ENCODE data around the gene RHOBTB3. TPM values are rescaled to one million over a fixed set of nuclear protein-coding genes. Genes with fewer than 3 reads are reported as not detected.
A peak's percentile ranks its signal among the peaks of the same experiment; 100 is the strongest.

Gene RHOBTB3
- total RNA-seq, 3 donors from 2014 or later: 56.5 to 85.2 (median 60.4) TPM

GRCh38 chr5:95746722-95747679 lies 15.9 kb downstream of the RHOBTB3 start:
- intact Hi-C loops (cut with DNase I, micrococcal nuclease): no loop called here
- Histone ChIP-seq H3K9me3 (no peaks in the 10 kb centered on the region), H3K36me3 (ENCODE audit: low read depth) (no peaks in the 10 kb centered on the region), H3K4me3 (no peak overlapping the region), H3K4me1 (ENCODE audit: low read depth) (no peaks in the 10 kb centered on the region)
- no peak for ATAC-seq
- no peak for DNase-seq
- TF ChIP-seq, protein P1, sequence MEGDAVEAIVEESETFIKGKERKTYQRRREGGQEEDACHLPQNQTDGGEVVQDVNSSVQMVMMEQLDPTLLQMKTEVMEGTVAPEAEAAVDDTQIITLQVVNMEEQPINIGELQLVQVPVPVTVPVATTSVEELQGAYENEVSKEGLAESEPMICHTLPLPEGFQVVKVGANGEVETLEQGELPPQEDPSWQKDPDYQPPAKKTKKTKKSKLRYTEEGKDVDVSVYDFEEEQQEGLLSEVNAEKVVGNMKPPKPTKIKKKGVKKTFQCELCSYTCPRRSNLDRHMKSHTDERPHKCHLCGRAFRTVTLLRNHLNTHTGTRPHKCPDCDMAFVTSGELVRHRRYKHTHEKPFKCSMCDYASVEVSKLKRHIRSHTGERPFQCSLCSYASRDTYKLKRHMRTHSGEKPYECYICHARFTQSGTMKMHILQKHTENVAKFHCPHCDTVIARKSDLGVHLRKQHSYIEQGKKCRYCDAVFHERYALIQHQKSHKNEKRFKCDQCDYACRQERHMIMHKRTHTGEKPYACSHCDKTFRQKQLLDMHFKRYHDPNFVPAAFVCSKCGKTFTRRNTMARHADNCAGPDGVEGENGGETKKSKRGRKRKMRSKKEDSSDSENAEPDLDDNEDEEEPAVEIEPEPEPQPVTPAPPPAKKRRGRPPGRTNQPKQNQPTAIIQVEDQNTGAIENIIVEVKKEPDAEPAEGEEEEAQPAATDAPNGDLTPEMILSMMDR (IDR thresholded peaks at IDR 0.05): no peak

DNA sequence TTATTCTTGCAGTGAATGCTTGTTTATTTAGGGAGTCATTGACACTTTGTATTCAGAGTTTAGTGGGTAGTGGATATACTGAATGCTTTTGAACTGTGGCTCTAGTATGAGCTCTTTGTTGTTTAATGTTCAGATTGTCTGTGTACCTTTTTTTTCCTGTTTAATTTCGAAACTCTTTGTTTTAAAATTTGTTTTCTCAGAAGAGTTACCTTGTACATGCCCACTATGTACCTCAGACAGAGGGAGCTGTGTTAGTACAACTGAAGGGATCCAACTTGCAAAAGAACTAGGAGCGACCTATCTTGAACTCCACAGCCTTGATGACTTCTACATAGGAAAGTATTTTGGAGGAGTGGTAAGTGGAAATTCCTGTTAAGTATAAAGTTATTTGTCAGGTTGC lies 17.0 kb downstream of the RHOBTB3 start:
- no peak for ATAC-seq

GRCh38 chr5:95754545-95754944 lies 23.4 kb downstream of the RHOBTB3 start:
- DNase-seq (no peak), ATAC-seq (no peak)
- TF ChIP-seq, protein P1 (IDR thresholded peaks at IDR 0.05): no peak
- intact Hi-C loops (cut with DNase I, micrococcal nuclease): no loop called here
- Histone ChIP-seq H3K4me3 (no peak overlapping the region), H3K4me1 (ENCODE audit: low read depth) (peaks cover 7% of the 10 kb centered on the region), H3K36me3 (ENCODE audit: low read depth) (peaks cover 4% of the 10 kb centered on the region), H3K9me3 (no peaks in the 10 kb centered on the region)

More for the DNA sequence above, 17.0 kb downstream of the RHOBTB3 start:
- intact Hi-C loops (cut with DNase I, micrococcal nuclease): no loop called here
- no peaks in the 10 kb centered on the region for H3K4me1 ChIP-seq (ENCODE audit: low read depth)
- no peak for DNase-seq
- no peaks in the 10 kb centered on the region for H3K36me3 ChIP-seq (ENCODE audit: low read depth)
- H3K4me3 ChIP-seq: no peak overlapping the region
- H3K9me3 ChIP-seq: no peaks in the 10 kb centered on the region
- TF ChIP-seq, protein P1 (IDR thresholded peaks at IDR 0.05): no peak

GRCh38 chr5:95759005-95759404 lies 27.9 kb downstream of the RHOBTB3 start:
- DNase-seq: peak in 2 of 3 donors; percentile 38 to 50
- no peaks in the 10 kb centered on the region for H3K9me3 ChIP-seq
- peaks cover 25% of the 10 kb centered on the region for H3K4me1 ChIP-seq (ENCODE audit: low read depth)
- TF ChIP-seq, protein P1 (IDR thresholded peaks at IDR 0.05): no peak
- H3K4me3 ChIP-seq: no peak overlapping the region
- peak; percentile 49 for ATAC-seq
- intact Hi-C loops (cut with DNase I, micrococcal nuclease): no loop called here
- peaks cover 4% of the 10 kb centered on the region for H3K36me3 ChIP-seq (ENCODE audit: low read depth)

DNA sequence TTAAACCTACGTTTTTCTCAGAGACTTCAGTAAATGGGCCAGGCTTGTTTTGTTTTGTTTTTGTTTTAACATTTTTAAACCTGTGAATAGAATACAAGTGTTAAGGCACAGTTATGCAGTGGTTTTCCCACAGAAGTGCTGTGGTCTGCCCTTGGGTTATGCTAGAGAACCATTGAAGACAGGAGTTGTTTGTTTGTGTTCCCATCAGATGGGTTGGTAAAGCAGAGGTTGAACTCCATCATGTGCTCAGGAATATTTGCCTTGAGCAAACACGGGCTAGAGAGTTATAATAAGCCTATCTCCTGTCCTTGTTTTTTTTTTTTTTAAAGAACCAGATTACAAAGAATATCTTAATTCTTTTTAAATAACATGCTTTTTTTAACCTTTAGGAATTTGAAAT lies 28.5 kb downstream of the RHOBTB3 start:
- Histone ChIP-seq H3K9me3 (no peaks in the 10 kb centered on the region), H3K4me3 (no peak overlapping the region), H3K36me3 (ENCODE audit: low read depth) (peaks cover 4% of the 10 kb centered on the region), H3K4me1 (ENCODE audit: low read depth) (peaks cover 25% of the 10 kb centered on the region)
- ATAC-seq (peak; percentile 85), DNase-seq (peak in 1 of 3 donors; percentile 42)
- TF ChIP-seq, protein P1 (IDR thresholded peaks at IDR 0.05): no peak
- intact Hi-C loops (cut with DNase I, micrococcal nuclease): no loop called here

Measured in mucosa of descending colon (tissue), 3 donors.